ENCODE measurements around the gene MYO9B.

The MYO9B gene

GRCh38 chr19:17109300-17109699 lies 33.7 kb downstream of the MYO9B start:
- no peak overlapping the region for H3K4me3 ChIP-seq
- H3K27ac ChIP-seq, result peak overlapping the region in 19 of 21 experiments; percentile 30 to 86 (median 69)

- Histone ChIP-seq H3K27ac (peak overlapping the region; percentile 13 to 86 (median 61)), H3K4me3 (no peak overlapping the region)
These were observed 34.5 kb downstream of the MYO9B start for GRCh38 chr19:17109962-17110598.

- H3K27ac ChIP-seq, result peak overlapping the region in 19 of 21 experiments; percentile 4 to 78 (median 52)
- H3K4me3 ChIP-seq, result no peak overlapping the region
These were observed 35.0 kb downstream of the MYO9B start for GRCh38 chr19:17110599-17110966.

- Histone ChIP-seq H3K27ac (peak overlapping the region in 6 of 21 experiments; percentile 17 to 69 (median 40)), H3K4me3 (no peak overlapping the region)
These were observed 36.2 kb downstream of the MYO9B start for GRCh38 chr19:17111766-17112165.

- H3K4me3 ChIP-seq, result no peak overlapping the region
- peak overlapping the region in 11 of 21 experiments; percentile 1 to 69 (median 34) for H3K27ac ChIP-seq
These were observed 36.7 kb downstream of the MYO9B start for GRCh38 chr19:17112271-17112670.

GRCh38 chr19:17112700-17113099 lies 37.1 kb downstream of the MYO9B start:
- no peak overlapping the region for H3K4me3 ChIP-seq
- H3K27ac ChIP-seq, result peak overlapping the region in 12 of 21 experiments; percentile 1 to 69 (median 30)

- H3K27ac ChIP-seq, result peak overlapping the region in 13 of 21 experiments; percentile 8 to 69 (median 32)
- H3K4me3 ChIP-seq, result no peak overlapping the region
These were observed 37.7 kb downstream of the MYO9B start for GRCh38 chr19:17113127-17113785.

GRCh38 chr19:17114414-17114831 lies 38.8 kb downstream of the MYO9B start:
- H3K4me3 ChIP-seq, result no peak overlapping the region
- H3K27ac ChIP-seq, result peak overlapping the region in 8 of 21 experiments; percentile 0 to 61 (median 4)

- Histone ChIP-seq H3K4me3 (no peak overlapping the region), H3K27ac (peak overlapping the region in 7 of 21 experiments; percentile 13 to 46 (median 34))
These were observed 41.6 kb downstream of the MYO9B start for GRCh38 chr19:17116996-17117702.

GRCh38 chr19:17118957-17119356 lies 43.4 kb downstream of the MYO9B start:
- Histone ChIP-seq H3K4me3 (no peak overlapping the region), H3K27ac (no peak overlapping the region)

- Histone ChIP-seq H3K27ac (peak overlapping the region in 3 of 21 experiments; percentile 18 to 45 (median 25)), H3K4me3 (no peak overlapping the region)
These were observed 46.2 kb downstream of the MYO9B start for GRCh38 chr19:17121736-17122293.

- no peak overlapping the region for H3K4me3 ChIP-seq
- H3K27ac ChIP-seq, result peak overlapping the region in 1 of 21 experiments; percentile 99
These were observed 47.5 kb downstream of the MYO9B start for GRCh38 chr19:17123041-17123440.

GRCh38 chr19:17124025-17124424 lies 48.4 kb downstream of the MYO9B start:
- H3K27ac ChIP-seq, result peak overlapping the region in 10 of 21 experiments; percentile 1 to 99 (median 80)
- H3K4me3 ChIP-seq, result no peak overlapping the region

GRCh38 chr19:17125062-17125727 lies 49.6 kb downstream of the MYO9B start:
- Histone ChIP-seq H3K4me3 (peak overlapping the region in 2 of 7 experiments; percentile 9 to 15), H3K27ac (peak overlapping the region; percentile 39 to 99 (median 78))

- Histone ChIP-seq H3K27ac (peak overlapping the region; percentile 39 to 99 (median 78)), H3K4me3 (peak overlapping the region in 3 of 7 experiments; percentile 9 to 19 (median 18))
These were observed 50.4 kb downstream of the MYO9B start for GRCh38 chr19:17125728-17126677.

GRCh38 chr19:17127671-17128070 lies 52.1 kb downstream of the MYO9B start:
- Histone ChIP-seq H3K27ac (peak overlapping the region in 1 of 21 experiments; percentile 34), H3K4me3 (no peak overlapping the region)

- Histone ChIP-seq H3K27ac (no peak overlapping the region), H3K4me3 (no peak overlapping the region)
These were observed 52.8 kb downstream of the MYO9B start for GRCh38 chr19:17128403-17128802.

GRCh38 chr19:17128820-17129219 lies 53.2 kb downstream of the MYO9B start:
- Histone ChIP-seq H3K4me3 (no peak overlapping the region), H3K27ac (no peak overlapping the region)
